SK-N-SH (cell line): ENCODE data around the gene AGBL4. TPM values are rescaled to one million over a fixed set of nuclear protein-coding genes. Genes with fewer than 3 reads are reported as not detected.

ENCODE experiments used
- CTCF ChIA-PET: fragments of 300-600, 350-600 bp; formaldehyde crosslinking; extraction: SDS; loops from one replicate; lab custom pipeline; 2021; lab: Yijun Ruan, JAX
- POLR2A ChIA-PET: fragments of 350-600 bp; sonication (Branson Sonifier 250); formaldehyde crosslinking; extraction: SDS; loops from one replicate; lab custom pipeline; 2020; ENCODE audit warnings: antibody characterized with exemption, inconsistent platforms; lab: Yijun Ruan, JAX
- DNase-seq: peaks from one replicate; pipeline ENCODE4 v3.0.0; 2012
- H2AFZ ChIP-seq: fragments of 200-600 bp; sonication (generic); 2 replicates; pipeline ENCODE4 v1.8.1; 2016; ENCODE audit warnings: antibody characterized with exemption, mild to moderate bottlenecking, low read depth
- H3F3A ChIP-seq: fragments of 200-600 bp; sonication (generic); replicated peaks from 2 replicates; pipeline ENCODE3; 2016; ENCODE audit warnings: antibody characterized with exemption, mild to moderate bottlenecking; ENCODE audit not compliant: insufficient read depth
- H3K27ac ChIP-seq, 2 experiments: fragments of 200-500 bp in 1 of 2; fragments of 200-600 bp in 1 of 2; sonication (Bioruptor generic) in 1 of 2; sonication (generic), shearing (Covaris generic) in 1 of 2; 2 replicates each; pipeline versions ENCODE4 v1.5.1 to v1.6.1; 2014 to 2016; ENCODE audit warnings: low read depth in 2 of 2, inconsistent platforms in 1 of 2, low read length in 1 of 2, mild to moderate bottlenecking in 1 of 2, mixed read lengths in 1 of 2
- H3K27me3 ChIP-seq: fragments of 200-600 bp; sonication (generic), shearing (Covaris generic); 2 replicates; pipeline ENCODE4 v1.6.1; 2016; ENCODE audit warnings: mixed run types; ENCODE audit not compliant: insufficient read depth
- H3K36me3 ChIP-seq, 2 experiments: fragments of 200-500 bp in 1 of 2; fragments of 200-600 bp in 1 of 2; sonication (Bioruptor generic) in 1 of 2; sonication (generic) in 1 of 2; replicated peaks in 1 of 2; 2 replicates each; pipeline versions ENCODE3 to v1.5.1; 2014 to 2016; ENCODE audit warnings: low read length in 1 of 2, mild to moderate bottlenecking in 1 of 2; ENCODE audit not compliant: insufficient read depth in 2 of 2, control insufficient read depth in 1 of 2
- H3K4me1 ChIP-seq, 2 experiments: fragments of 200-500 bp in 1 of 2; fragments of 200-600 bp in 1 of 2; sonication (Bioruptor generic) in 1 of 2; sonication (generic), shearing (Covaris generic) in 1 of 2; 2 replicates each; pipeline versions ENCODE4 v1.5.1 to v1.6.1; 2014 to 2016; ENCODE audit warnings: low read depth in 1 of 2, low read length in 1 of 2, mixed run types in 1 of 2; ENCODE audit not compliant: insufficient read depth in 2 of 2, control insufficient read depth in 1 of 2
- H3K4me2 ChIP-seq: fragments of 200-600 bp; sonication (generic), shearing (Covaris generic); 2 replicates; pipeline ENCODE4 v1.6.1; 2017; ENCODE audit warnings: mixed run types
- H3K4me3 ChIP-seq, 2 experiments: fragments of 200-500 bp in 1 of 2; fragments of 200-600 bp in 1 of 2; sonication (Bioruptor generic) in 1 of 2; sonication (generic), shearing (Covaris generic) in 1 of 2; 2 replicates each; pipeline versions ENCODE4 v1.5.1 to v1.8.1; 2014 to 2016; ENCODE audit warnings: low read depth in 2 of 2, inconsistent platforms in 1 of 2, low read length in 1 of 2, mild to moderate bottlenecking in 1 of 2, mixed read lengths in 1 of 2, moderate library complexity in 1 of 2
- H3K79me2 ChIP-seq: fragments of 200-600 bp; sonication (generic); 2 replicates; pipeline ENCODE4 v1.8.1; 2017; ENCODE audit warnings: mild to moderate bottlenecking; ENCODE audit not compliant: insufficient read depth
- H3K9ac ChIP-seq: fragments of 200-600 bp; sonication (generic); 2 replicates; pipeline ENCODE4 v1.6.1; 2017; ENCODE audit warnings: mixed run types
- H3K9me2 ChIP-seq: fragments of 200-600 bp; sonication (generic); 2 replicates; pipeline ENCODE4 v1.6.1; 2017; ENCODE audit warnings: mixed run types
- H3K9me3 ChIP-seq: fragments of 200-600 bp; sonication (generic); 2 replicates; pipeline ENCODE4 v1.6.1; 2017; ENCODE audit warnings: mixed run types, mild to moderate bottlenecking, moderate library complexity
- H4K20me1 ChIP-seq: fragments of 200-600 bp; sonication (generic); 2 replicates; pipeline ENCODE4 v1.6.1; 2017; ENCODE audit warnings: mild to moderate bottlenecking, mixed run types; ENCODE audit not compliant: insufficient read depth
- EZH2phosphoT487 ChIP-seq: fragments of 200-600 bp; sonication (generic); IDR thresholded peaks from 2 replicates; pipeline ENCODE4 v1.6.1; 2017; ENCODE audit warnings: low read depth, mixed run types, mild to moderate bottlenecking, antibody characterized with exemption, moderate library complexity, borderline replicate concordance
- MEF2A ChIP-seq: IDR thresholded peaks from 2 replicates; pipeline ENCODE4 v1.4.0; 2012; ENCODE audit warnings: low read depth, borderline replicate concordance
- MXI1 ChIP-seq: IDR thresholded peaks from 2 replicates; pipeline ENCODE4 v1.6.1; 2012; ENCODE audit warnings: mild to moderate bottlenecking, low read depth, low read length, improper control_type of control experiment
- PBX3 ChIP-seq: IDR thresholded peaks from 2 replicates; pipeline ENCODE4; 2012
- RAD21 ChIP-seq: IDR thresholded peaks from 2 replicates; pipeline ENCODE4 v1.6.1; 2012; ENCODE audit warnings: mild to moderate bottlenecking, low read length
- RCOR1 ChIP-seq: fragments of 150-350 bp; IDR thresholded peaks from 2 replicates; pipeline ENCODE4 v1.6.1; 2017; ENCODE audit warnings: antibody characterized with exemption, low read length
- SIN3A ChIP-seq: IDR thresholded peaks from 2 replicates; pipeline ENCODE4 v1.6.1; 2012; ENCODE audit warnings: low read depth, mild to moderate bottlenecking, low read length, moderate library complexity, borderline replicate concordance
- SMC3 ChIP-seq: IDR thresholded peaks from 2 replicates; pipeline ENCODE4 v1.6.1; 2012; ENCODE audit warnings: low read depth, low read length, improper control_type of control experiment
- TAF1 ChIP-seq: IDR thresholded peaks from 2 replicates; pipeline ENCODE4 v1.6.1; 2012; ENCODE audit warnings: low read depth, mild to moderate bottlenecking, low read length, moderate library complexity, borderline replicate concordance
- ZBTB33 ChIP-seq: IDR thresholded peaks from 2 replicates; pipeline ENCODE4 v1.4.0; 2012; ENCODE audit warnings: low read depth, borderline replicate concordance
- WGBS: methylation state at CpG from one replicate; pipeline ENCODE4 v1.1.6; 2017; ENCODE audit warnings: low lambda C conversion rate; 5-methylcytosine and 5-hydroxymethylcytosine counted together
- polyA plus RNA-seq, 3 experiments: library from polyadenylated mRNA; depleted of rRNA; stranded (reverse); fragments of >200 nt; gene quantifications; 2 replicates each; pipeline ENCODE4 v1.2.3, GENCODE V29; 2012
- TF ChIP-seq, protein P1 (sequence below): fragments of 200-600 bp; sonication (generic); IDR thresholded peaks from 2 replicates; pipeline ENCODE4 v1.6.1; 2017; ENCODE audit warnings: antibody characterized with exemption, mild to moderate bottlenecking, moderate library complexity

Gene AGBL4
- polyA plus RNA-seq, 1 of the 3 experiments (the other 2 are of a cell fraction): 0.07 TPM

GRCh38 chr1:48697066-48697707 lies 1326.6 kb downstream of the AGBL4 start:
- no peaks in the 10 kb centered on the region for H3K9me3 ChIP-seq
- H3F3A ChIP-seq: no peaks in the 10 kb centered on the region
- H2AFZ ChIP-seq: no peak overlapping the region
- TF ChIP-seq PBX3: no peak
- no peak for TF ChIP-seq MEF2A
- TF ChIP-seq SIN3A: no peak
- TF ChIP-seq TAF1: no peak
- TF ChIP-seq MXI1: no peak
- no peak for TF ChIP-seq EZH2phosphoT487
- TF ChIP-seq RAD21: peak; percentile 76
- no peak for TF ChIP-seq ZBTB33
- TF ChIP-seq, protein P1, sequence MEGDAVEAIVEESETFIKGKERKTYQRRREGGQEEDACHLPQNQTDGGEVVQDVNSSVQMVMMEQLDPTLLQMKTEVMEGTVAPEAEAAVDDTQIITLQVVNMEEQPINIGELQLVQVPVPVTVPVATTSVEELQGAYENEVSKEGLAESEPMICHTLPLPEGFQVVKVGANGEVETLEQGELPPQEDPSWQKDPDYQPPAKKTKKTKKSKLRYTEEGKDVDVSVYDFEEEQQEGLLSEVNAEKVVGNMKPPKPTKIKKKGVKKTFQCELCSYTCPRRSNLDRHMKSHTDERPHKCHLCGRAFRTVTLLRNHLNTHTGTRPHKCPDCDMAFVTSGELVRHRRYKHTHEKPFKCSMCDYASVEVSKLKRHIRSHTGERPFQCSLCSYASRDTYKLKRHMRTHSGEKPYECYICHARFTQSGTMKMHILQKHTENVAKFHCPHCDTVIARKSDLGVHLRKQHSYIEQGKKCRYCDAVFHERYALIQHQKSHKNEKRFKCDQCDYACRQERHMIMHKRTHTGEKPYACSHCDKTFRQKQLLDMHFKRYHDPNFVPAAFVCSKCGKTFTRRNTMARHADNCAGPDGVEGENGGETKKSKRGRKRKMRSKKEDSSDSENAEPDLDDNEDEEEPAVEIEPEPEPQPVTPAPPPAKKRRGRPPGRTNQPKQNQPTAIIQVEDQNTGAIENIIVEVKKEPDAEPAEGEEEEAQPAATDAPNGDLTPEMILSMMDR: peak; percentile 94
- TF ChIP-seq RCOR1: no peak
- TF ChIP-seq SMC3: peak; percentile 81
- no peak overlapping the region for H3K27ac ChIP-seq
- no peak overlapping the region for H3K4me3 ChIP-seq
- no peaks in the 10 kb centered on the region for H3K79me2 ChIP-seq
- no peak overlapping the region for H3K9ac ChIP-seq
- peaks cover 1% of the 10 kb centered on the region; the same call in 1 of the 2 replicates for H3K27me3 ChIP-seq
- no peaks in the 10 kb centered on the region for H4K20me1 ChIP-seq
- no peak overlapping the region for H3K4me2 ChIP-seq
- no peaks in the 10 kb centered on the region for H3K9me2 ChIP-seq
- POLR2A ChIA-PET: interaction anchor here (0.8 kb wide), 1 partner anchor 16 kb away, joined by 3 read pairs; no protein-coding TSS in a partner anchor
- CTCF ChIA-PET: interaction anchor here (0.6 to 10.1 kb wide), 35 partner anchors 9 to 218 kb away, joined by 3 to 97 read pairs (median 5); no protein-coding TSS in a partner anchor
- H3K36me3 ChIP-seq: no peaks in the 10 kb centered on the region
- WGBS: 16% methylated on average over 5 of the region's 5 CpGs
- H3K4me1 ChIP-seq: no peaks in the 10 kb centered on the region; a peak in 1 of 4 replicates
- peak; percentile 68 for DNase-seq
